Measurements from ENCODE around the gene LMAN1L. TPM values are rescaled to one million over a fixed set of nuclear protein-coding genes. Genes with fewer than 3 reads are reported as not detected.
A peak's percentile ranks its signal among the peaks of the same experiment; 100 is the strongest.

The LMAN1L gene
- total and polyA plus RNA-seq, 2 experiments from 2014 or later: not detected

GRCh38 chr15:74787251-74788041, 25.2 kb upstream of the LMAN1L start:
- H3K4me2 ChIP-seq (ENCODE audit: unreplicated experiment): no peak overlapping the region
- H3F3A ChIP-seq (ENCODE audit: insufficient read depth): peaks cover 6% of the 10 kb centered on the region; the same call in 1 of the 2 replicates
- H2AFZ ChIP-seq: no peak overlapping the region
- WGBS, 2 experiments (ENCODE audit: low coverage in 1 of 2, low lambda C conversion rate in 2 of 2, missing lambda C conversion rate in 2 of 2): 61% methylated on average over 13 of the region's 13 CpGs
- DNase-seq: peak; percentile 74
- TF ChIP-seq EZH2phosphoT487 (IDR thresholded peaks at IDR 0.05; ENCODE audit: insufficient read depth, low read depth): no peak
- TF ChIP-seq EZH2 (IDR thresholded peaks at IDR 0.05; ENCODE audit: insufficient read depth, poor library complexity, severe bottlenecking): no peak
- H3K79me2 ChIP-seq (ENCODE audit: insufficient read depth): peaks cover 99% of the 10 kb centered on the region
- no peak overlapping the region for H3K27ac ChIP-seq
- H3K4me3 ChIP-seq: no peak overlapping the region
- no peaks in the 10 kb centered on the region for H3K27me3 ChIP-seq (replicated peaks; ENCODE audit: insufficient read depth)
- H3K9me2 ChIP-seq (ENCODE audit: insufficient read depth): no peaks in the 10 kb centered on the region
- in situ Hi-C loops (cut with MboI): no loop called here
- no peaks in the 10 kb centered on the region for H3K36me3 ChIP-seq (ENCODE audit: low read depth)
- H3K4me1 ChIP-seq (ENCODE audit: insufficient read depth): peaks cover 38% of the 10 kb centered on the region
- no peaks in the 10 kb centered on the region; the same call in 1 of the 2 replicates for H4K20me1 ChIP-seq (ENCODE audit: insufficient read depth)
- H3K9me3 ChIP-seq (ENCODE audit: low read depth): no peaks in the 10 kb centered on the region
- no peak overlapping the region for H3K9ac ChIP-seq

- Histone ChIP-seq H4K20me1 (ENCODE audit: insufficient read depth) (no peaks in the 10 kb centered on the region; the same call in 1 of the 2 replicates), H3K4me2 (ENCODE audit: unreplicated experiment) (no peak overlapping the region), H3K4me3 (no peak overlapping the region), H2AFZ (no peak overlapping the region), H3K9me3 (ENCODE audit: low read depth) (no peaks in the 10 kb centered on the region), H3K36me3 (ENCODE audit: low read depth) (no peaks in the 10 kb centered on the region), H3K27ac (no peak overlapping the region), H3K9ac (no peak overlapping the region), H3K4me1 (ENCODE audit: insufficient read depth) (peaks cover 37% of the 10 kb centered on the region), H3K9me2 (ENCODE audit: insufficient read depth) (no peaks in the 10 kb centered on the region), H3F3A (ENCODE audit: insufficient read depth) (peaks cover 6% of the 10 kb centered on the region; the same call in 1 of the 2 replicates), H3K27me3 (replicated peaks; ENCODE audit: insufficient read depth) (no peaks in the 10 kb centered on the region), H3K79me2 (ENCODE audit: insufficient read depth) (peaks cover 99% of the 10 kb centered on the region)
- TF ChIP-seq EZH2phosphoT487 (IDR thresholded peaks at IDR 0.05; ENCODE audit: insufficient read depth, low read depth) (no peak), EZH2 (IDR thresholded peaks at IDR 0.05; ENCODE audit: insufficient read depth, poor library complexity, severe bottlenecking) (no peak)
- 67 to 71% methylated on average over 7 of the region's 7 CpGs for WGBS, 2 experiments (ENCODE audit: low coverage in 1 of 2, low lambda C conversion rate in 2 of 2, missing lambda C conversion rate in 2 of 2)
- no peak for DNase-seq
- in situ Hi-C loops (cut with MboI): no loop called here
Measured at GRCh38 chr15:74788042-74788682, 24.5 kb upstream of the LMAN1L start.

DNA sequence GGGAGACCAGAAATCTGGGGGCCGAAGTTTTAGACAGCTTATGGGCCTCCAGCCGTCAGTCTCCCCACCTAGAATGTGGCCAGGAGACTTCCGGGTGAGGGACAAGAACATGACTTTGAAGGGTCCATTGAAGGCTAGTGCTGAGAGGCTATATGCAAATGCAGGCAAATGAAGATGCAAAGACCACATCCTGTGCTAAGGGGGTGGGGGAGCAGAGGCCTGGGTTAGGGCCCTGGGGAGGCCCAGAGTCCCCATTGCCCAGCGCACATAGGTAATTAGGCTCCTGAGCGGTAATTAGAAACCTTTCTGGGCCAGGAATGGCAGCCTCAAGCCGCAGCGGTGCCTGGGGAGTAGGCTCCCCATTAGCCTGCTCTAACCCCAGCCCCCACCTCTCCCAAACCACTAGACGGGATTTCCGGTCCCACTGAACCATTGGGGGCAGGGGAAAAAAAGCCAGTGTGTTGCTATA, 23.9 kb upstream of the LMAN1L start:
- in situ Hi-C loops (cut with MboI): no loop called here
- Histone ChIP-seq H3K27me3 (replicated peaks; ENCODE audit: insufficient read depth) (no peaks in the 10 kb centered on the region), H3K4me3 (no peak overlapping the region), H3K4me2 (ENCODE audit: unreplicated experiment) (no peak overlapping the region), H3F3A (ENCODE audit: insufficient read depth) (peaks cover 6% of the 10 kb centered on the region; the same call in 1 of the 2 replicates), H3K36me3 (ENCODE audit: low read depth) (no peaks in the 10 kb centered on the region), H2AFZ (no peak overlapping the region), H4K20me1 (ENCODE audit: insufficient read depth) (no peaks in the 10 kb centered on the region; the same call in 1 of the 2 replicates), H3K79me2 (ENCODE audit: insufficient read depth) (peaks cover 99% of the 10 kb centered on the region), H3K9me2 (ENCODE audit: insufficient read depth) (no peaks in the 10 kb centered on the region), H3K4me1 (ENCODE audit: insufficient read depth) (peaks cover 31% of the 10 kb centered on the region), H3K27ac (no peak overlapping the region), H3K9ac (no peak overlapping the region), H3K9me3 (ENCODE audit: low read depth) (no peaks in the 10 kb centered on the region)
- DNase-seq: no peak
- no peak for TF ChIP-seq EZH2phosphoT487 (IDR thresholded peaks at IDR 0.05; ENCODE audit: insufficient read depth, low read depth)
- 73 to 81% methylated on average over 9 of the region's 9 CpGs for WGBS, 2 experiments (ENCODE audit: low coverage in 1 of 2, low lambda C conversion rate in 2 of 2, missing lambda C conversion rate in 2 of 2)

- TF ChIP-seq EZH2 (IDR thresholded peaks at IDR 0.05; ENCODE audit: insufficient read depth, poor library complexity, severe bottlenecking) (no peak), EZH2phosphoT487 (IDR thresholded peaks at IDR 0.05; ENCODE audit: insufficient read depth, low read depth) (no peak)
- Histone ChIP-seq H3K9me3 (ENCODE audit: low read depth) (no peaks in the 10 kb centered on the region), H3K36me3 (ENCODE audit: low read depth) (no peaks in the 10 kb centered on the region), H3K27me3 (replicated peaks; ENCODE audit: insufficient read depth) (no peaks in the 10 kb centered on the region), H3K27ac (no peak overlapping the region), H3K4me2 (ENCODE audit: unreplicated experiment) (no peak overlapping the region), H3K9me2 (ENCODE audit: insufficient read depth) (no peaks in the 10 kb centered on the region), H3K4me3 (no peak overlapping the region), H3K4me1 (ENCODE audit: insufficient read depth) (peaks cover 27% of the 10 kb centered on the region), H3K9ac (no peak overlapping the region), H2AFZ (no peak overlapping the region), H4K20me1 (ENCODE audit: insufficient read depth) (no peaks in the 10 kb centered on the region; the same call in 1 of the 2 replicates), H3K79me2 (ENCODE audit: insufficient read depth) (peaks cover 97% of the 10 kb centered on the region), H3F3A (ENCODE audit: insufficient read depth) (peaks cover 6% of the 10 kb centered on the region; the same call in 1 of the 2 replicates)
- in situ Hi-C loops (cut with MboI): no loop called here
- 87 to 91% methylated on average over 12 to 13 of the region's 14 CpGs for WGBS, 2 experiments (ENCODE audit: low coverage in 1 of 2, low lambda C conversion rate in 2 of 2, missing lambda C conversion rate in 2 of 2)
- no peak for DNase-seq
Measured at GRCh38 chr15:74789171-74789631, 23.4 kb upstream of the LMAN1L start.

Measured in GM23248 (cell line).